OCI-LY7 (cell line): ENCODE measurements around the gene CHST11. TPM values are rescaled to one million over a fixed set of nuclear protein-coding genes. Genes with fewer than 3 reads are reported as not detected.
A peak's percentile ranks its signal among the peaks of the same experiment; 100 is the strongest.

Source experiments
- BruUV-seq: library from RNA; stranded (reverse); fragments of 400-500 nt; replicated peaks from 2 replicates; lab custom pipeline; 2021; lab: Mats Ljungman, UMichigan
- CTCF ChIA-PET: fragments of 300-600 bp; sonication (Branson Sonifier 250); formaldehyde crosslinking; loops from one replicate; lab custom pipeline; 2022; ENCODE audit warnings: antibody characterized with exemption; ENCODE audit not compliant: unreplicated experiment; lab: Charles Lee
- POLR2A ChIA-PET: fragments of 300-600 bp; sonication (Branson Sonifier 250); formaldehyde crosslinking; loops from one replicate; lab custom pipeline; 2022; ENCODE audit warnings: antibody characterized with exemption; lab: Charles Lee
- DNase-seq: peaks from one replicate; pipeline ENCODE4 v3.0.0-alpha.2; 2015; ENCODE audit warnings: low spot score
- H2AFZ ChIP-seq: fragments of 200-600 bp; sonication (generic), shearing (Covaris generic); 2 replicates; pipeline ENCODE4 v1.6.1; 2014; ENCODE audit warnings: mild to moderate bottlenecking, antibody characterized with exemption, low read length, moderate library complexity
- H3K27ac ChIP-seq: fragments of 200-600 bp; sonication (generic); 2 replicates; pipeline ENCODE4 v1.5.1; 2014; ENCODE audit warnings: mixed run types, low read depth, mild to moderate bottlenecking, moderate library complexity, low read length, inconsistent platforms; ENCODE audit not compliant: poor library complexity, severe bottlenecking
- H3K36me3 ChIP-seq: fragments of 200-600 bp; sonication (generic); 2 replicates; pipeline ENCODE4 v1.6.1; 2014; ENCODE audit warnings: mild to moderate bottlenecking, antibody characterized with exemption, low read length, moderate library complexity, mixed read lengths; ENCODE audit not compliant: insufficient read depth
- H3K4me1 ChIP-seq: fragments of 200-600 bp; sonication (generic); 2 replicates; pipeline ENCODE4 v1.5.1; 2014; ENCODE audit warnings: mild to moderate bottlenecking, low read length; ENCODE audit not compliant: insufficient read depth, poor library complexity, severe bottlenecking
- H3K4me2 ChIP-seq: fragments of 200-600 bp; sonication (generic); 2 replicates; pipeline ENCODE4 v1.6.1; 2014; ENCODE audit warnings: mild to moderate bottlenecking, low read length
- H3K4me3 ChIP-seq: fragments of 200-600 bp; sonication (generic); 2 replicates; pipeline ENCODE4 v1.5.1; 2014; ENCODE audit warnings: mild to moderate bottlenecking, low read depth, low read length; ENCODE audit not compliant: poor library complexity, severe bottlenecking
- H3K79me2 ChIP-seq: fragments of 200-600 bp; sonication (generic); 2 replicates; pipeline ENCODE4 v1.6.1; 2016; ENCODE audit warnings: low read depth, mild to moderate bottlenecking, low read length, moderate library complexity, mixed read lengths; ENCODE audit not compliant: insufficient read depth
- H3K9me2 ChIP-seq: fragments of 200-600 bp; sonication (generic); 2 replicates; pipeline ENCODE4 v1.6.1; 2016; ENCODE audit warnings: mild to moderate bottlenecking, low read length, mixed read lengths; ENCODE audit not compliant: insufficient read depth
- H3K9me3 ChIP-seq: fragments of 200-600 bp; sonication (generic); 2 replicates; pipeline ENCODE4 v1.6.1; 2014; ENCODE audit warnings: mild to moderate bottlenecking, mixed run types, low read length, mixed read lengths
- H4K20me1 ChIP-seq: fragments of 200-600 bp; sonication (generic); 2 replicates; pipeline ENCODE4 v1.6.1; 2014; ENCODE audit warnings: mild to moderate bottlenecking, antibody characterized with exemption, low read length, moderate library complexity, mixed read lengths; ENCODE audit not compliant: insufficient read depth
- CTCF ChIP-seq: fragments of 200-600 bp; sonication (generic); conservative IDR thresholded peaks from 2 replicates; pipeline ENCODE4 v1.5.1; 2014; ENCODE audit warnings: mild to moderate bottlenecking, antibody characterized with exemption, low read length, moderate library complexity, mixed read lengths
- EZH2phosphoT487 ChIP-seq: fragments of 200-600 bp; sonication (generic); IDR thresholded peaks from 2 replicates; pipeline ENCODE4 v1.6.1; 2018; ENCODE audit warnings: low read depth, borderline replicate concordance, mild to moderate bottlenecking, mixed run types, antibody characterized with exemption, low read length, moderate library complexity, mixed read lengths
- intact Hi-C: fragments of 100-400 bp; cut with micrococcal nuclease; formaldehyde crosslinking; loops from one replicate; pipeline ENCODE4 v1.10.0; 2022; ENCODE audit not compliant: unreplicated experiment
- total RNA-seq, 2 experiments: library from RNA; depleted of rRNA in 1 of 2; stranded (reverse); fragments of >200 nt in 1 of 2; shearing (Covaris generic) in 1 of 2; gene quantifications; 2 replicates each; pipeline ENCODE4 v1.2.3, GENCODE V29; 2014 to 2022

Gene CHST11
- total RNA-seq, 2 experiments from 2014 or later: 15.2 to 41.6 TPM

DNA sequence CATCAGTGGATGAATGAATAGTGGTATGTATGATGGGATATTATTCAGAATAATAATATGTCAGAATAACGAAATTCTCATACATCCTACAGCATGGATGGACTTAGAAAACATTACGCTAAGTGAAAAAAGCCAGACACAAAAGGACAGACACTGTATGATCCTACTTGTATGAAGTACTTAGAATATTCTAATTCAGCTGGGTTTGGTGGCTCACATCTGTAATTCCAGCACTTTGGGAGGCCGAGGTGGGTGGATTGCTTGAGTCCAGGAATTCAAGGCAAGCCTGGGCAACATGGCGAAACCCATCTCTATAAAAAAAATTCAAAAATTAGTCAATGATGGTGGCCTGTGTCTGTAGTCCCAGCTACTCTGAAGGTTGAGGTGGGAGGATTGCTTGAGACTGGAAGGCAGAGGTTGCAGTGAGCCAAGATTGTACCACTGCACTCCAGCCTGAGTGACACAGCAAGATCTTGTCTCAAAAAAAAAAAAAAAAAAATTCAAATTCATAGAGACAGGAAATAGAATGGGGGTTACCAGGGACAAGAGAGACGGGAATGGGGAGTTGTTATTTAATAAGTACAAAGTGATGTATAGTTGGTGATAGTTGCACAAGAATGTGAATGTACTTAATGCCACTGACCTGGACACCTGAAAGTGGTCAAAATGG lies 132.3 kb downstream of the CHST11 start:
- no peak for DNase-seq
- Histone ChIP-seq H3K4me2 (peak overlapping the region; percentile 25), H3K9me2 (no peaks in the 10 kb centered on the region), H3K4me1 (peaks cover 57% of the 10 kb centered on the region), H3K79me2 (peaks cover 38% of the 10 kb centered on the region), H3K36me3 (peaks cover 4% of the 10 kb centered on the region; the same call in 1 of the 2 replicates), H2AFZ (no peak overlapping the region), H4K20me1 (no peaks in the 10 kb centered on the region), H3K27ac (peak overlapping the region; percentile 18), H3K9me3 (no peaks in the 10 kb centered on the region), H3K4me3 (no peak overlapping the region)
- BruUV-seq: no TSS peak
- CTCF ChIA-PET: no interaction called here
- POLR2A ChIA-PET: interaction anchor here (0.7 to 0.9 kb wide), 2 partner anchors 37 to 462 kb away, joined by 3 to 4 read pairs; no protein-coding TSS in a partner anchor
- intact Hi-C loops: no loop called here
- no peak for TF ChIP-seq CTCF
- TF ChIP-seq EZH2phosphoT487: no peak

GRCh38 chr12:104590022-104590421 lies 133.3 kb downstream of the CHST11 start:
- TF ChIP-seq CTCF (no peak; the same call in 1 of the 2 replicates), EZH2phosphoT487 (no peak)
- no peak overlapping the region for H3K4me2 ChIP-seq
- BruUV-seq: no TSS peak
- H4K20me1 ChIP-seq: no peaks in the 10 kb centered on the region
- no peak overlapping the region for H3K4me3 ChIP-seq
- CTCF ChIA-PET: no interaction called here
- no peak for DNase-seq
- H2AFZ ChIP-seq: no peak overlapping the region
- POLR2A ChIA-PET: interaction anchor here (0.9 kb wide), 1 partner anchor 9 kb away, joined by 3 read pairs; no protein-coding TSS in a partner anchor
- intact Hi-C loops: no loop called here
- H3K79me2 ChIP-seq: peaks cover 28% of the 10 kb centered on the region
- no peak overlapping the region for H3K27ac ChIP-seq
- H3K4me1 ChIP-seq: peaks cover 53% of the 10 kb centered on the region
- H3K9me3 ChIP-seq: no peaks in the 10 kb centered on the region
- peaks cover 4% of the 10 kb centered on the region; the same call in 1 of the 2 replicates for H3K36me3 ChIP-seq
- H3K9me2 ChIP-seq: no peaks in the 10 kb centered on the region
